ENCODE measurements around the gene SUCLG2.

The SUCLG2 gene

DNA sequence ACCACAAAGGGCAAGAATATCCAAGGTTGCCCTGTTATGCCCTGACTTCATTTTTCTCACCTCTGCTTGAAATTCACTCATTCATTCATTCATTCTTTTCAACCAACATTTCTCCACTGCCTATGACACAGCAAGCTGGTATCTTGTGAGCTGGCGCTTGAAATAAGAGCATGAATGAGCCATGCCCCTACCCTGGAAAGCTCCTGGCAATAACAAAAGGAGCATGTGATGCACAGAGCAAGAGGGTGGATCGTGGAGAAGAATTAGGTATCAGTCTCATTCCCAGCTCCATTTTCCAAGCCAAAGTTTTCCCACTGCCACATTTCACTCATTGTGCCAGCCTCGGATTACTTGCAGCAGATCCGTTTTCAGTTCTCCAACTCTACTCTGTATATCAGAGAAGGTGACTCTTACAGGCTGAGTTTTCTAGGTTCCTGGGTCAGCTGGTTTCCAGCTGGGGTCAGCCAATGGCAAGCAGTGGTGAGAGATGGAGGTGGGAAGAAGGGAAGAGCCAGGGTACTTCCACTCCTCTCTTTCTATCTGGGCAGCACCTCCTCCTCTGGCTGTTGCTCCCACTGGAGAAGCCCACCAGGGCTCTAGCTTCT, 144.8 kb downstream of the SUCLG2 start:
- no peak for DNase-seq (ENCODE audit: low spot score)

DNA sequence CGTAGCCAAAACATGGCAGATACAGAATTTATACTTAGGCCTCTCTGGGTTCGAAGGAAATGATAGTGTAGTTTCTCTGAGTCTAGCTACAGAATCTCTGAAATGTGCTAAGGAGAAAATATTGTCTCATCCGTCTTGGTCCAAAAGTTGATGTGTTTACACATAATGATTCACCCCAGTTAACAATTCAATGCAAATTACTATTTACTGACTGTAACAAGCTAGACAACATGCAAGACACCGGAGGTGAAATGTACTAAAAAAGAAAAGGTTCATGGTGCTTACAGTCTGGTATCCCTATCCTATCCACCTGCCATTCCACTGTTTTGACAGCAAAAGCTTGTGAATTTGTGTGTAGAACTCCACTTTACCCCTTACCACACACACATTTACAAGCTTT, 146.8 kb downstream of the SUCLG2 start:
- no peak for DNase-seq (ENCODE audit: low spot score)

DNA sequence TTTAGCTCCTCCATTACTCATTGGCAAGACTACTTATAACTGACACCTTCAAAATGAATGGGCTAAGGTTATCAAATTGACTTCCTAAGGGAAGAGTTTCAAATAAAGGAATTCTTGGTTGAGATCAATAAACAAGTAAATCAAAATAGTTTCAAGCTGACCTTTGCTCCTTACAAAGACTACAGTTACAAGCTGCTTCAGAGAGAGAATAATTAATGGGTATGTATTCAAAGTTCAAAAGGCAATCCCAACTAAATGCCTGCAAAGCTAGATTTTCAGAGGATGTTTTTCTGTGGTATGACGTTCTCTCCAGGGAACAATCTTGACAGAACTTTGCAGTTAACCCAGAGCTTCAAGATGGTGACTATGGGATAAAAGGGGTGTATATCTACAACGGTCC, 153.7 kb downstream of the SUCLG2 start:
- DNase-seq (ENCODE audit: low spot score) = no peak

DNA sequence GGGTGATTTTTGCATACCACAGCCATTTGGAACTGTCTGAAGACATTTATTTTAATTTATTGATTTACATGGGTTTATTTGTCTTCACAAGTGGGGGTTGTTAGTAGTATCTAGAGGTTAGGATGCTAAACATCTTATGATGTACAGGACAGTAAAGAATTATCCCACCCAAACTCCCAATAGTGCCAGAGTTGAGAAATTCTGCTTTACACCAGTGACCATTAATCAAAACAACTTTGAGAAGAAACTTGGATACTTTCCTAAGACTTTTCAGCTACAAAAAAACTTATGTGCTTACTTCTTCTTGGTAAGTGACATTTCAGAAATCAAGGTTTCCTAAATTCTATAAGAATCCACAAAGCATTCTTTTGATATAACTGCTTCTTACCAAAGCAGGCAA, 156.7 kb downstream of the SUCLG2 start:
- no peak for DNase-seq (ENCODE audit: low spot score)

DNA sequence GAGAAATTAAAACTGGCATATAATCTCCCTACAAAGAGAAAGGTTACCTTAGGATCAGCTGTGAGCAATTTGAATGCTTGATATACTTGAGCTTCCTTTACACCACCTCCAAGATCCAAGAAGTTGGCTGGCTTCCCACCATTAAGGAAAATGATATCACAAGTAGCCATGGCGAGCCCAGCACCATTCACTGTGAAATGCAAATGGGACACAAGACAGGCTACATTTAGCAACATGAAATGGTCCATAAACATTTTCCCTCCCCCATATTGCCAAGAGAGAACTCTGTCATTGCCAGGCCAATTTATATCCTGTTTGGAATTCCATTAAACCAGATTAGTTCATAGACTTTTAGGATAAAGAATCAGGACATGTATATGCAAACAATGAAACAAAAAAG, 158.7 kb downstream of the SUCLG2 start:
- DNase-seq (ENCODE audit: low spot score) = no peak

DNA sequence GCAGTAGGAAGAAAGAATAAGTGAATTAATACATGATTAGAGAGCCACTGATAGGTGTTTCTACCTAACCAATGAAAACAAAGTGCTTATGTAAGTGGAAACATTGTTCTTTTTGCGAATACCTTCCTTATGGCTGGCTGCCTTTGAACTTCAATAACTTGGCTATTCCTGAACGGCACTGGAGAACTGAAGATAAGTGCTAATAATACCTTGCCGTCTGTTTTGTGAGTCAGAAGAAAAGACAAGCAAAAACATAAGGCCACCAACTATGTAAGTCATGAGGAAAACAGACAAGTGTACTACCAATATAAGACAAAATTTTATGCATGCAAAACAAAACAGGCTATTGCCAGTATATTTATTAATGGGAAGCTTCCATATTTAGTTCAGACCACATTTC, 160.6 kb downstream of the SUCLG2 start:
- DNase-seq (ENCODE audit: low spot score) = no peak

DNA sequence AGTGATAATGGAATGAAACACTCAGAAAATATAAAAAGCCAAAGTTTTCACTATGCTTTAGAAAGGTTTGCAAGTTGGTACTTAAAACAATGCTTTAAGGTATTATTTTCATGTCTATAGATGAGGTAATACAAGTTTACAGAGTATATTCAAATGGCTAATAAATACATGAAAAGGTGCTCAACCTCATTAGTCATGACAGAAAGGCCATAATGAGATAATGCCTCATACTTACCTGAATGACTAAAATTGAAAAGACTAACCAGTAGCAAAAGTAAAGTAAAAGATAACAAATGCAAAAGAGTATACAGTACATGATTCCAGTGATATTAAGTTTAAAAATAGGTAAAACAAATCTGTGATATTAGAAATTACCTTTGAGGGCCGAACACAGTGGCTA, 163.8 kb downstream of the SUCLG2 start:
- DNase-seq (ENCODE audit: low spot score) = no peak

DNA sequence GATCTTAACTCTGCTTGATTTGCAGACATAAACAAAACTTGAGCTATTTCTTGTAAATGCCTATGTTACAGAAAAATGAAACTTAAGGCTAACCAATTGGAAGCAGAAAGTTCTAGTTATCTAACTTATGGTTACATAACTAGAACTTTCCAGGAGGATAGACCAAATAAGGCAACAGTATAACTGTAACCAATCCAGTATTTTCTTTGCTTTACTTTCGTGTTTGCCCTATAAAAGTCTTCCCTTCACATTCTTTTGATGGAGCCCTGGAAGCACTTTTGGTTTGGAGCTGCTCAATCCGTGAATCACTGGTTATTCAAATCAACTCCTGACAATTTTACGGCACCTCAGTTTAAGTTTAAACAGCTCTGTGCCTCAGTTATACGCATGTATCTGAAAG, 164.6 kb downstream of the SUCLG2 start:
- no peak for DNase-seq (ENCODE audit: low spot score)

DNA sequence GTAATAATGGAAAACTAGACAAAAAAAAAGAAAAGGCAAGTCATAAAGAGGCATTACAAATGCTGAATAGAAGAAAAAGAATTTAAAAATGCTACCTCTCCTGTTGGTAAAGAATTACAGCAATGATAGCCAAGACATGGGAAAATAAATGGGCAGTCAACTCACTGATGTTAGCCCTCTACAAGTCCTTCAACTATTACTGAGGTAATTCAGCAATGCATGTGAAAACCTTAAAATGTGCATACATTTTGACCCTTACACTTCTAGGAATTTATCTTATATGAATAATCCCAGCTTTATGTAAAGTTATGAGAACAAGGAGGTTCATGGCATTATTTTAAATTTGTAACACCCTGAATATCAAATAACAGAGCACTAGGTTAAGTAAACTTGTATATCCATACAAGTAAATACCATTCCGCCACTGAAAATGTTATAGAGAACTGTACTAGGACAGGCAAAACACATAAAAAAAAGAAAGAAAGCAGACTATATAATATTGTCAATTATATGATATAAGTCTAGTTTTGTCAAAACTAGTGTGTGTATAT, 166.8 kb downstream of the SUCLG2 start:
- DNase-seq (ENCODE audit: low spot score) = no peak

DNA sequence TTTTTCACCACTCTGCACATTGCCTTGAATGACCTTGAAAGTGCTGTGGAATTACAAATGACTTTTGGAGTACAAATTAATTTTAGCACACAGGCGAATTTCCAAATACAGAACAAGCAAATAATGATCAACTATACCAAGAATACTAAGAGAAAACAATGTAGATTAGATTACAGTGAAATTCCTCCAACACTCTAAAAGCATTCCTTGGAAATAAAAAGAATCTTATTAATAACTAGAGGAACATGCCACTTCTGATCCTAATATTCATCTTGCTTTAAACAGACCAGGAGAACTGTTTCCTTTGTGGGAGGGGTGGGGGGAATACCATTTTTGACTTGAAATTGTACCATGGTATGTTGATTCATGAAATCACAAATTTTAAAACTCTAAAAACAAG, 167.5 kb downstream of the SUCLG2 start:
- DNase-seq (ENCODE audit: low spot score) = no peak

DNA sequence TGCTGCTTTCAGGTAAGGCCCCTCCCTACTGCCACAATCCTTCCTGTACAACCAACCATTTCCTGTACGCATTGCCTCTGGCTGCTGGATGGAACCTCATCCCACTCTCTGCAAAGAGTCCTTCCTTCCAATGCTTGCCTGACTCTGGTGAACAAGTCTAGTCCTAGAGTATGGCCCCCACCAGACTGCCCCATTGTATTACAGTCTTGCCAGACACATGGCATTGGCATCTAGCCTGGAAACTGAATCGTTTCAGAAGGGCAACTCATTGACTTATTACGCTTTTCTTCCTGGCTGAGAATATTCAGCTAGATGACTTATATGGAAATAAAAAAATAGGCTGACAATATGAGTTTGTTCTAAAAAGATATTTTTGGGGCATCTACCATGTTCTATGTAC, 170.3 kb downstream of the SUCLG2 start:
- DNase-seq (ENCODE audit: low spot score) = no peak

DNA sequence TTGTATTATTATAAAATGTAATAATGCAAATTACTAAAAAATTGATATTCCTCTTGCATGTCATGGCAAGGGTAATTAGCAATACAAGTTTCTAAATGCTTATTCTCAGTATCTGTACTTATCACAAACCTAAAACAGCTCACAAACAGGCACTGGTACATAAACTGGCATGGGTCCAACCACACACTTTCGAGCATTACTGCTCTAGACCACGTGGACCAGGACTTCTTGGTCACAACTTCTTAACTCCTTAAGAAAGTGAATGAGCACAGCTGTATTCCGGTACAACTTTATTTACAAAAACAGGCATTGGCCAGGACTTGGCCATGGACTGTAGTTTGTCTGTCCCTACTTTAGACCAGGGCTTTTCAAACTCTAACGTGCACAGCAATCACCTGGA, 173.3 kb downstream of the SUCLG2 start:
- DNase-seq (ENCODE audit: low spot score) = no peak

DNA sequence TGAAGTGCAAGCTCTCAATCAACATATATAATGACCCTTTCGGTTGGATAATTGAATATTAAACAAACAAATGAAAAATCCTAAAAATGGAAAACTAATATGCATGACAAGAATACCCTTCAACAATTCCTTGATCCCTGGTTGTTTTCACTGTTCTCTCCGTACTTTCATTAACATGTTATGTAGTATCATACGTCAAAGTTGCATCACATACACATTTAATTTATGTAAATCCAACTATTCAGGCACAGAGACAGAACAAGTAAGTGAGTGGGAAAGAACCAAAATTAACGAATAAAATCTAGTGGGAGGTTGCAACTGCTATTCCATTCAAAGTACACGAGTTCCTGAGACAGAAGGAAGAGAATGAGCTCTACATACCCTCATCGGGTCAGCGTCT, 176.0 kb downstream of the SUCLG2 start:
- no peak for DNase-seq (ENCODE audit: low spot score)

DNA sequence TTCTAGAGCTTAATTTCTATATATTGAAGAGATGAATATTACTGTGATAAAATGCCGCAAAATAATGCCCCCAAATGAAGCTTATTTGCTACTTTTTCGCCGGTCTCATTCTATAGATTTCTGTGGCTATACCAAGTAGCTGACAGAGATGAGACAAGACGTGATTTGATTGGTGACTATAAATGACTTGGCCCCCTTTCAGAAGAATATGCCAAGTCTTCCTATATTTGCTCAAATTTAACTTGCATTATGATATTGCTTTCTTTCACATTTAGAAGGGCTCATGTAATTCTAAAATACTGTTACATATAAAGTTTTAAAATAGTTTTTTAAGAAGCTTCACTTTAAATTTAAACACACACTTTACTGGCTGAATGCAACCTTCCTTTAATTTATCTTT, 180.1 kb downstream of the SUCLG2 start:
- DNase-seq (ENCODE audit: low spot score) = no peak

DNA sequence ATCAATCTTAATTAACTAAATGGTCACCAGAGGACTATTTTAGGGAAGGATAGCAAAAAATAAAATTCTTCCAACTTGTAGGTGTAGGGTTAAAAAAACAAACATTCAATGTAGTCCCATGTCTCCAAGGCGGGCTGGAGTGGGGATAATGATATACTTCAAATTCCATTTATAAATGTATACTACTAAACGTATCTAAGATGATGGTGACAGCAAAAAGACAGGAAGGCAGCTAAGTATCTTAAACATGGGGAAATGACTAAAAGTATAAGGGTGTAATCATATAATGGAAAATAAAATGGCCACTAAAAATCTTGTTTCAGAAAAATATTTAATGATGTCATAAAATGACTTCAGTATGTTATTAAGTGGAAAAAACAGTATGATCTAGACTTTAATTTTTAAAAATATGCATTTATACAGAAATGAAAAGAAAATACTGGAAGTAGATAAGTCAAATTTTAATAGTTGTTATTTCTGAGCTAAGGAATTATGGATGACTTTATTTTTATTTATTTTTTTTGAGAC, 181.7 kb downstream of the SUCLG2 start:
- DNase-seq (ENCODE audit: low spot score) = no peak

DNA sequence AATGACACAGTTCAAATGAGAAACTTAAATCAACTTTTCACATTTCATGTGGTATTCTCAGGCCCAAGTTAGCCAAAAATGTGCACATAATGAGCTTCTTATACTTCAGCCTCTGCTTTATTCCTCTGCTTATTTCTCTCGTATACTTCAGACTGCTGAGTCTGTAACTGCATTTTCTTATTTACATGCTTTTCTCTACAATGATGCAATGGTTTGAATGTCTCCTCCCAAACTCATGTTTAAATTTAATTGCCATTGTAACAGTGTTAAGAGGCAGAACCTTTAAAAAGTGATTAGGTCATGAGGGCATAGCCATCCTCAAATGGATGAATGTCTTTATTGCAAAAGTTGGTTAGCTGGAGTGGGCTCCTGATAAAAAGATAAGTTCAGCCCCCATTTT, 184.2 kb downstream of the SUCLG2 start:
- no peak for DNase-seq (ENCODE audit: low spot score)

DNA sequence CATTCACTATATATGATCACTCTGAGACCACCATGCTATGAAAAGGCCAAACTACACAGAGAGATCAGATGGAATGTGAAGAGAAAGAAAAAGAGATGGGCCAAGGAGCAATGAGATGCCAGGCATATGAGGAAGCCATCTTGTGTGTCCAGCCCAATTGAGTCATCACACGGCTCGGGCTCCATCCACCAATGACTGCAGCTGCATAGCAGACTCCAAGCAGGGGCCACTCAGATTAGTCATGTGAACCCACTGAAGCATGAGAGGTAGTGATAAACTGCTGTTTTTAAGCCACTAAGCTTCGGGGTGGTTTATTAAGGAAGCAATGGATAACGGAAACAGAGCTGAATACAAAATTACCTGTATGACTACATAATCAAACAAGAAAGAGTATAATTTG, 185.9 kb downstream of the SUCLG2 start:
- DNase-seq (ENCODE audit: low spot score) = no peak

DNA sequence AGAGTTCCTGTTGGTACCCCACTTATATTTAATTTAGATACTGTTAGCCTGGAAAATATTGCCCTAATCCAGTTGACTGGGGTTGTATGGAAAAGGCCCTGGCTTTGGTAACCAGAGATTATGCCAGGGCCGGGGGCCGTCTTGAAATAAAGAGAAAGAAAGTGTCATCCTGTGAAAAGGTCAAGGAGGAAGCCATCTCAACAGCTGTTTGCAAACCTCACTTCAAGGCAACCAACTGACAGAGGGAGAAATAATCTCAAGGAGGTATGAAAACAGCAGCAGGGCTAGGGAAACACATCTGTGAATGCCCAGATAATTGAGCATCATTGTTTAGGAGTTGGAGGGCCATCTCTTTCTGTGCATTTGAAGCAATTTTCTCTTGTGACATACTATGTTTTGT, 190.8 kb downstream of the SUCLG2 start:
- no peak for DNase-seq (ENCODE audit: low spot score)

DNA sequence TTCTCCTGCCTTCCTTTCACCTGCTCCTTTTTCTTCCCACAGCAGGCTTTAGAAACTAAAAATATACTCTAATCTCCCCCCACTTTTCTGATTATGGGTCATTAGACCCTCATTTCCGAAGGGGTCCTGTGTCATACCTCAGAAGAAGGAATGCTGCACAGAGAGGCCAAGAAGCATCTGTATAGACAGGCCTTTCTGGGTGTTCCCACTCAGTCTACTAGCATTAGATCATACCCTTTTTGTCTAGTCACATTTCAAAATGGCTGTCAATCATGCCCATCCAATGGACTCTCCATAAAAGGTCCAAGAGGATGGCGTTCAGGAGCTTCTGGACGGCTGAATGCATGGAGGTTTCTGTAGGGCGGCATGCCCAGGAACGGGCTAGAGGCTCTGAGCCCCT, 192.2 kb downstream of the SUCLG2 start:
- no peak for DNase-seq (ENCODE audit: low spot score)

DNA sequence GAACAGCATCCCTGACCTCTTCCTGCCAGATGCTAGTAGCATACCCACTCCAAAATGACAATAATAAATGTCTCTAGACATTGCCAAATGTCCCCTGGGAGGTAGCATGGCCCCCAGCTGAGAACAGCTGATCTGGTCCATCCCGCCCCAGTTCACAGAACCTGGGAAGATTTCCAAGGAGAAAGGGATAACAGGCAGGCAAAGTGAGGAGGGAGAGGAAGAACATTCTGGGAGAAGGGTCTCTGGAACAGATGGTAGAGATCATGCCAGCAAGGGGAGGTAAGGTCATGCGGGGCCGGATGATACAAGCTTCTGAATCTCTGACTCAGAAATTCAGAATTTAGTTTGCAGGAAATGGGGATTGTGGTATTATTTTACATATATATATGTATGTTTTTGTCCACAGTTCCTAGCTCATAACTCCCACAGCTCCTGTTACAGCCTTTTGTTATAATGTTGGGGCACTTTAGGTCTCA, 192.7 kb downstream of the SUCLG2 start:
- DNase-seq (ENCODE audit: low spot score) = no peak

DNA sequence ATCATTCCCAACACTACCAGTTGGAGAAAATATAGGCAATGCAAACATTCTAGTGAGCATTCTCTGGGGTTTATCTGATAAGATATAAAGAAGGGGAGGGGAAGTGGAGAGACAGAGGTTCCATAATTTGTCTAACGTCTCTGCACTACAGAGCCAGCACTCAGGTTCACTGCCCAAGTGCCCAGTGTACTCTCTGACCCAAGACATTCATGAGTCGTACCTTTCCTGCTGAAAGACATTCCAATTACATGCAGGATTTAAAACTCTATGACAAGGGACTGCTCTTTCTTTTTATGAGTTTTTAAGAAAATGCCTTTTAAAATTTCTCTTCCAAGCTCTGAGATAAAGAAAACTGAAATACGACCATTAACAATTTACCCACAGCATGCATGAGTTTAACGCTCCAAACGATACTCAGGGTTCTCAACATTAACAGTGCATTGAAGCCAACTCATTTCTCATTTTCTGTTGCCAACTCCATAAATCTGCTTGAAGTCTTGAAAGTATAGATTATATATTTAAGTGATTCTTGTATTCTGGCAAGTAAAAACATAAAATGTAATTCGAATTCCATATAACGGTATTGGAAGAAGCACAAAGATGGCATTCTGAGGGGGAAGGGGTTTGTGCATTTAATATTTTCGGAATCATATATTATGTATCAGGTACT, 193.4 kb downstream of the SUCLG2 start:
- DNase-seq (ENCODE audit: low spot score) = no peak

DNA sequence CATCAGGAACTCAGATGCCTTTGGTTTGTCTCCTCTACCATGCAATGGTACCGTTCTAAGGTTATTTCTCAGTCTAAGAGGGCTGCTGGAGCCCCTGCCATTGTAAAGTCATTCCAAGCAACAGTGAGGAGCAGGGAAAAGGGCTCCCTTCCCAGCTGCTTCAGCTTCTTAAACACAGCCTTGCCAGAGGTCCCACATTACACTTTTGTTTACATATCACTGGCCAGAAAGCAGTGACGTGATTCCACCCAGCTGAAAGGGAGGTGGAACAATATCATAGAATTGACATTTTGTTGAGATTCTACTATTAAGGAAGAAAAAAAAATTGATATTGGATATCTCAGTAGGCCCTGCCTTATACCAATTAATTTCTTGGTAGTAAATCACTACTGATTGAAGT, 194.6 kb downstream of the SUCLG2 start:
- DNase-seq (ENCODE audit: low spot score) = no peak

DNA sequence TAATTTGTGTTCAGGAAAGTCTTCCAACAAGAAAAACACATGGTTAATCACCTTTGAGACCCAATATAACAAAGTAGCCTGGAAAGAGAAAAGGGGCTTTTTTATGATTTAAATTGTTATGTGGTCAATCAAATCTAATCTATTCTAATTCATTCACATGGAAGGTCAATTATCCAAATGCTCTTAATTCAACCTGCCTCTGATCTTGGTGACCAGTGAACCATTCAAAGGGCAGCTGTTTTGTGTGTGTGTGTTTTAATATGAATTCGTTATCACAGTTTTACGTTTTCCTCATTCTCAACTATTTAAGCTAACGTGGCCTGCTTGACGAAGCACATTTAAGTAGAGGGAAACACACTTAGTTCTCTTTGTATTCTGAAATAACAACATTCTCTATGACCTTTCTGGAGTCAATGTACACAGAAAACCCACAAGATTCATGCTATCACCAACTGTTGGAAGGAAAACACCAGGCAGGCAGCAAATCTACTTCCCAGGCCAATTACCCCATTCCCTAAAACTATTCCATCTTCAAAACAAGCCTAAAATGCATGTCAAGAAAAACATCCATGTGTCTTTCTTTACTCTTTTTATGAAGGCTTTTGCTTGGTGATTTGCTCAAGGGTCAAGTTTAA, 195.4 kb downstream of the SUCLG2 start:
- DNase-seq (ENCODE audit: low spot score) = no peak
